Activated naive CD8-positive, alpha-beta T cell treated with anti-CD3 and anti-CD28 coated beads, Interleukin-2, amount 50 U/mL, for 24 hours (primary cell): ENCODE data around the gene FAM13A.
"Not testable (repeated sequence)": the region's sequence is repeated elsewhere in the genome, so short reads cannot be mapped to it uniquely, and the experiment has no call there.

Experiments
- ATAC-seq: fragments of 150-1000 bp; cut with Tn5 transposase; one replicate; pipeline ENCODE4 v1.10.0; 2021
- DNase-seq: peaks from one replicate; pipeline ENCODE4 v3.0.0; 2021
- H3K27ac Mint-ChIP-seq: one replicate; pipeline ENCODE4 v1.8.0; 2021; ENCODE audit warnings: mild to moderate bottlenecking, mixed read lengths
- H3K27me3 Mint-ChIP-seq: one replicate; pipeline ENCODE4 v1.8.0; 2021; ENCODE audit warnings: mixed read lengths
- H3K36me3 Mint-ChIP-seq: one replicate; pipeline ENCODE4 v1.8.0; 2021; ENCODE audit warnings: low read depth, mixed read lengths
- H3K4me1 Mint-ChIP-seq: one replicate; pipeline ENCODE4 v1.8.0; 2021; ENCODE audit warnings: mixed read lengths
- H3K4me3 Mint-ChIP-seq: one replicate; pipeline ENCODE4 v1.8.0; 2021; ENCODE audit warnings: mild to moderate bottlenecking, moderate library complexity, mixed read lengths
- H3K9me3 Mint-ChIP-seq: one replicate; pipeline ENCODE4 v1.8.0; 2021; ENCODE audit warnings: mixed read lengths

The FAM13A gene

DNA sequence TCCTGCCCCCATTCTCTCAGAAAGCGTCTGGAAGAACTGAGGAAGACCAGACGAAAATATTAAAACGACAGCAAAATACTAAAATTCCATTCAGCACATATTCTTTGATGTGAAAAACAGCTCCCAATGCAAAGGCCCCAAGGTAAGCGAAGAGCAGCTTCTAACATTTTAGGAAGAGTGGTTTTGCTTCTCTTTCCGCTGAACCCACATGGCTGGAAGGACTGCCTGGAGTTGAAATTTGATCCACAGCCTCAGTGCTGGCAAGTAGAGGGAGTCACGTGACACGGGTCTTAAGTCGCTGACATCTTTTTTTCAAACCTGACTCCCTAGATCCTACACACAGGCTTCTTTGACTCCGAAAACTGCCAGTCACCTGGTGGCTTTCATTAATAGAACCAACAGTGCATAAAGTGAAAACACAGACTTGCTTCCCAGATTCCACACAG is at the start of gene FAM13A:
Gene FAM13A (minus strand): TSS at position 233 of the 446 bp plus-strand sequence. CDS start 221 bp downstream, at position 12.
- ATAC-seq (no peak), DNase-seq (peak; percentile 2)
- peaks cover 11% of the 10 kb centered on the region for H3K9me3 Mint-ChIP-seq
- H3K36me3 Mint-ChIP-seq, result no peaks in the 10 kb centered on the region
- peaks cover 27% of the 10 kb centered on the region for H3K4me1 Mint-ChIP-seq
- peak within 1 kb of the TSS; percentile 27 for H3K4me3 Mint-ChIP-seq
- H3K27ac Mint-ChIP-seq, result no peak within 1 kb of the TSS
- H3K27me3 Mint-ChIP-seq, result peaks cover 5% of the 10 kb centered on the region

- peaks cover 23% of the 10 kb centered on the region for H3K4me1 Mint-ChIP-seq
- H3K4me3 Mint-ChIP-seq, result no peak overlapping the region
- H3K27me3 Mint-ChIP-seq, result peaks cover 23% of the 10 kb centered on the region
- no peaks in the 10 kb centered on the region for H3K36me3 Mint-ChIP-seq
- no peak overlapping the region for H3K27ac Mint-ChIP-seq
- no peak for DNase-seq
- no peaks in the 10 kb centered on the region for H3K9me3 Mint-ChIP-seq
- no peak for ATAC-seq
These were observed 48.7 kb upstream of the FAM13A start for GRCh38 chr4:89105726-89106125.

GRCh38 chr4:89101256-89102161 is 44.5 kb upstream of the FAM13A start:
- H3K36me3 Mint-ChIP-seq, result no peaks in the 10 kb centered on the region
- no peak overlapping the region for H3K4me3 Mint-ChIP-seq
- DNase-seq, result no peak
- H3K9me3 Mint-ChIP-seq, result no peaks in the 10 kb centered on the region
- ATAC-seq, result peak; percentile 83
- H3K4me1 Mint-ChIP-seq, result peaks cover 26% of the 10 kb centered on the region
- peaks cover 3% of the 10 kb centered on the region for H3K27me3 Mint-ChIP-seq
- H3K27ac Mint-ChIP-seq, result peak overlapping the region; percentile 20

- DNase-seq, result no peak
- no peaks in the 10 kb centered on the region for H3K9me3 Mint-ChIP-seq
- H3K36me3 Mint-ChIP-seq, result no peaks in the 10 kb centered on the region
- peaks cover 26% of the 10 kb centered on the region for H3K4me1 Mint-ChIP-seq
- peak overlapping the region; percentile 20 for H3K27ac Mint-ChIP-seq
- H3K4me3 Mint-ChIP-seq, result no peak overlapping the region
- peaks cover 3% of the 10 kb centered on the region for H3K27me3 Mint-ChIP-seq
- ATAC-seq, result no peak
These were observed 43.9 kb upstream of the FAM13A start for GRCh38 chr4:89100853-89101252.

GRCh38 chr4:89099471-89099870 is 42.5 kb upstream of the FAM13A start:
- H3K36me3 Mint-ChIP-seq, result no peaks in the 10 kb centered on the region
- no peak overlapping the region for H3K4me3 Mint-ChIP-seq
- peaks cover 3% of the 10 kb centered on the region for H3K27me3 Mint-ChIP-seq
- no peak overlapping the region for H3K27ac Mint-ChIP-seq
- DNase-seq, result no peak
- H3K9me3 Mint-ChIP-seq, result no peaks in the 10 kb centered on the region
- no peak for ATAC-seq
- peaks cover 26% of the 10 kb centered on the region for H3K4me1 Mint-ChIP-seq

- no peak for DNase-seq
- H3K36me3 Mint-ChIP-seq, result no peaks in the 10 kb centered on the region
- H3K9me3 Mint-ChIP-seq, result no peaks in the 10 kb centered on the region
- H3K27ac Mint-ChIP-seq, result no peak overlapping the region
- no peak overlapping the region for H3K4me3 Mint-ChIP-seq
- H3K27me3 Mint-ChIP-seq, result peaks cover 3% of the 10 kb centered on the region
- peaks cover 26% of the 10 kb centered on the region for H3K4me1 Mint-ChIP-seq
- peak; percentile 26 for ATAC-seq
These were observed 42.0 kb upstream of the FAM13A start for GRCh38 chr4:89099034-89099433.

DNA sequence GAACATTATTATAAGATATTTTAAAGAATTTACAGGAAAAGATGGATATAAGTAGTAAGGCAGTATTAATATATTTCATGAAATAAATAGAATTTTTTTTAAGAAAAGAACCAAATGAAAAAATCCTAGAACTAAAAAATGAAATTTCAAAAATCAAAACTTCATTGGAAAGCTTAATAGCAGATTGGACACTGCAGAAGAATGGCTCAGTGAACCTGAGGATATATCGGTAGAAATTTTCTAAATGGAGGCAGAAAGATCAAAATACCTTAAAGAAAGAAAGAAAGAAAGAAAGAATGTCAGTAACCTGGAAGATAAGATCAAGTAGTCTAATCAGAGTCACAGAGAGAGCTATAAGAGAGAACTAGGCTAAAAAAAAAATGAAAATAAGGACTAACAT is 21.3 kb upstream of the FAM13A start:
- ATAC-seq (no peak), DNase-seq (no peak)
- Mint-ChIP-seq H3K27ac (no peak overlapping the region), H3K36me3 (no peaks in the 10 kb centered on the region), H3K4me3 (no peak overlapping the region), H3K27me3 (peaks cover 8% of the 10 kb centered on the region), H3K9me3 (peaks cover 36% of the 10 kb centered on the region), H3K4me1 (peaks cover 16% of the 10 kb centered on the region)

GRCh38 chr4:89077761-89078160 is 20.8 kb upstream of the FAM13A start:
- DNase-seq (no peak), ATAC-seq (no peak)
- Mint-ChIP-seq H3K4me3 (no peak overlapping the region), H3K27ac (no peak overlapping the region), H3K27me3 (peaks cover 8% of the 10 kb centered on the region), H3K9me3 (peaks cover 33% of the 10 kb centered on the region), H3K36me3 (no peaks in the 10 kb centered on the region), H3K4me1 (peaks cover 16% of the 10 kb centered on the region)

- no peak for ATAC-seq
- Mint-ChIP-seq H3K4me3 (no peak overlapping the region), H3K27me3 (peaks cover 6% of the 10 kb centered on the region), H3K4me1 (peaks cover 4% of the 10 kb centered on the region), H3K9me3 (peaks cover 16% of the 10 kb centered on the region), H3K36me3 (no peaks in the 10 kb centered on the region), H3K27ac (no peak overlapping the region)
- DNase-seq, result no peak
These were observed 15.9 kb upstream of the FAM13A start for GRCh38 chr4:89072921-89073320.

- Mint-ChIP-seq H3K27me3 (peaks cover 3% of the 10 kb centered on the region), H3K4me3 (no peak overlapping the region), H3K9me3 (no peaks in the 10 kb centered on the region), H3K4me1 (peaks cover 4% of the 10 kb centered on the region), H3K36me3 (no peaks in the 10 kb centered on the region), H3K27ac (no peak overlapping the region)
- DNase-seq, result no peak
- no peak for ATAC-seq
These were observed 14.3 kb upstream of the FAM13A start for GRCh38 chr4:89071311-89071710.

DNA sequence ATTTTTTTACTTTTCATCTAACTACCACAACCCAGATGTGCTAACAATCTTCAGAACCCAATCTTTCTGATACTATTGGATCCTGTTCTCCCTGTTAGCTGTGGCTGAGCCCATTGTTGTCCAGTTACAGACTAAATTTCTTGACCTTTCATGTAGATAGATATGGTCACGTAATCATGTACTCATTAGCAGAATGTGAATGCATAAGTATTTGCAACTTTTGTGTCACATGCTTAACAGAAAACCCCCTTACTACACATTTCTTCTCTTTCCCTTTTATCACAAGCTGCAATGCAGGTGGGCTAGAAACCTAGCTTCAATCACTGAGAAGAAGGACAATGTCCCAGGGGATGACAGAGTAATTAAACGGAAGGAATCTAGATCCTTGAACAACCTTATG is 13.1 kb upstream of the FAM13A start:
- Mint-ChIP-seq H3K36me3 (no peaks in the 10 kb centered on the region), H3K9me3 (no peaks in the 10 kb centered on the region), H3K27me3 (peaks cover 3% of the 10 kb centered on the region), H3K27ac (no peak overlapping the region), H3K4me3 (no peak overlapping the region), H3K4me1 (peaks cover 4% of the 10 kb centered on the region)
- ATAC-seq, result no peak
- no peak for DNase-seq

DNA sequence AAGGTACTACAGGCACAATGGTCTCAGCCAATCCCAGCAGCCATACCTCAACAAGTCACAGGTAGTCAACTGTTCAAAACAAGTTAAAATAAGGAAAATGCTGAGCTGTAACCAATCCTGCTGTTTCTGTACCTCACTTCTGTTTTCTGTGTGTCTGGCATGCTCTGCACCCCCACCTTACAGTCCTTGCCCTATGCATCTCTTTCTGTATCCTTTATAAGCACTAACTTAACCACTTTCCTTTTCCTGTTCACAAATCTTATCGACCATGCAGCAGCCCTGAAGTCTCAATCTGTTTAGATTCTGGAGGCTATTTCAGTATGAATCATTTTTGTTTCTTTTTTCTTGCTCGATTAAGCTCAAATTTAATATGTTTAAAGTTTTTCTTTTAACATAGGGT is 12.5 kb upstream of the FAM13A start:
- Mint-ChIP-seq H3K36me3 (peaks cover 2% of the 10 kb centered on the region), H3K9me3 (no peaks in the 10 kb centered on the region), H3K4me1 (peaks cover 4% of the 10 kb centered on the region), H3K27me3 (peaks cover 3% of the 10 kb centered on the region), H3K27ac (no peak overlapping the region), H3K4me3 (no peak overlapping the region)
- no peak for ATAC-seq
- DNase-seq, result no peak

- DNase-seq (no peak), ATAC-seq (no peak)
- no peaks in the 10 kb centered on the region for H3K9me3 Mint-ChIP-seq
- H3K4me3 Mint-ChIP-seq, result no peak overlapping the region
- H3K27me3 Mint-ChIP-seq, result peaks cover 3% of the 10 kb centered on the region
- H3K27ac Mint-ChIP-seq, result no peak overlapping the region
- peaks cover 4% of the 10 kb centered on the region for H3K4me1 Mint-ChIP-seq
- H3K36me3 Mint-ChIP-seq, result peaks cover 2% of the 10 kb centered on the region
These were observed 10.4 kb upstream of the FAM13A start for GRCh38 chr4:89067417-89067816.

DNA sequence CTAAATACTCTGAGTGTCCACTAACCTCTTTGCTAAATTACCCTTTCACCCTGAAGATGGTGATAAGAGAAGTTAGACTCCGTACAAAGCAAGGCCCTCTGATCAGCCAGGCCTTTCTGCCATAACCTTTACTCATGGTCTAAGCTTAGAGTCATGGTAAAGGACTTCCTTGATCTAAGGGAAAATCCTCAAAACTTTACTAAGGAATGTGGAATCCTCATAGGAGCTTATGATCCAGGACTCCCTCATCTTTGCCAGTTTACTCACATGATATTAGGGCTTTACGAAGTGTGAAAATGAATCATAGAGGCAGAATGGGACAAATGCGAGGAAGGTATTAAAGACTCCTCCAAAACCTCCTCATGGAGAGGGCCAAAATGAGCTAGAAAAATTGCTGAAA is 7.9 kb upstream of the FAM13A start:
- no peak for DNase-seq

GRCh38 chr4:89057844-89058243 is 859 bp upstream of the FAM13A start:
- not testable (repeated sequence) for DNase-seq, H3K27me3 Mint-ChIP-seq, H3K27ac Mint-ChIP-seq, H3K4me3 Mint-ChIP-seq, H3K36me3 Mint-ChIP-seq, ATAC-seq
- peaks cover 11% of the 10 kb centered on the region for H3K9me3 Mint-ChIP-seq
- peaks cover 27% of the 10 kb centered on the region for H3K4me1 Mint-ChIP-seq

More for the DNA sequence above, 7.9 kb upstream of the FAM13A start:
- ATAC-seq, result no peak
- peaks cover 3% of the 10 kb centered on the region for H3K27me3 Mint-ChIP-seq
- no peak overlapping the region for H3K27ac Mint-ChIP-seq
- peaks cover 2% of the 10 kb centered on the region for H3K36me3 Mint-ChIP-seq
- H3K4me1 Mint-ChIP-seq, result peaks cover 4% of the 10 kb centered on the region
- no peak overlapping the region for H3K4me3 Mint-ChIP-seq
- peaks cover 7% of the 10 kb centered on the region for H3K9me3 Mint-ChIP-seq
